Stimulated activated CD8-positive, alpha-beta memory T cell treated with anti-CD3 and anti-CD28 coated beads, Interleukin-15, amount 100 ng/mL, for 4 hours (primary cell): ENCODE data around the gene SLC27A1.
A peak's percentile ranks its signal among the peaks of the same experiment; 100 is the strongest.
"Not testable (repeated sequence)": the region's sequence is repeated elsewhere in the genome, so short reads cannot be mapped to it uniquely, and the experiment has no call there.

ENCODE experiments used
- DNase-seq, 2 donors: peaks; one replicate each; pipeline ENCODE4 v3.0.0-alpha.2; 2020; ENCODE audit warnings: low read depth in 2 of 2

The SLC27A1 gene

DNA sequence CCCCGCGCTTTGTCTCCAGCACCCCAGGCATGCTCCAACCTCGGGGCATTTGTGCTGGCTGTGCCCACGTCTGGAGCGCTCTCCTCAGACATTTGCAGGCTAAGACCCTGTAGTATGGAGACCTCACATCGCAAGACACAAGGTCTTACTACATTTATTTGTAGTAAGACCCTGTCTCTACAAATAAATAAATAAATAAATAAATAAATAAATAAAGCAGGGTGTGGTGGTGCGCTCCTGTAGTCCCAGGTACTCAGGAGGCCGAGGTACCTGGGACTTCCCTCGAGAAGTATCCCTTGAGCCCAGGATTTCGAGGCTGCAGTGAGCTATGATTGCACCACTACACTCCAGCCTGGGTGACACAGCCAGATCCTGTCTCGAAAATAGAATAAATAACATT, 14.2 kb upstream of the SLC27A1 start:
- no peak for DNase-seq

DNA sequence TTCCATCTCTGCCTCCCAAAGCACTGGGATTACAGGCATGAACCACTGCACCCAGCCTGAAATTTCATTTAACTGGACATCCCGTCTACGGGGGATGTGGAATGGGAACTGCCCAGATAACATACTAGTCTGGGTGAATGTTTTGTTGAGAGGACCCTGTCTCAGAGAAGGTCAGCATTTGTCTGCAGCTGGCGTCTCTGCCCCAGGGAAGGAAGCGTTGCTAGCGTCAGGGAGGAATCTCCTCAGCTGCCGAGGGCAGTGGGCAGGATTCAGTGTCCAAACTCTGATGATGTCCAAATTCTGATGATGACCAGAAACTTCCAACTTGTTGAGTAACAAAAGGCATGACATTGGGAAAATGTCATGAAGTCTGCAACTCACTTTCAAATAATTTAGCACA, 12.7 kb upstream of the SLC27A1 start:
- DNase-seq, result no peak

DNA sequence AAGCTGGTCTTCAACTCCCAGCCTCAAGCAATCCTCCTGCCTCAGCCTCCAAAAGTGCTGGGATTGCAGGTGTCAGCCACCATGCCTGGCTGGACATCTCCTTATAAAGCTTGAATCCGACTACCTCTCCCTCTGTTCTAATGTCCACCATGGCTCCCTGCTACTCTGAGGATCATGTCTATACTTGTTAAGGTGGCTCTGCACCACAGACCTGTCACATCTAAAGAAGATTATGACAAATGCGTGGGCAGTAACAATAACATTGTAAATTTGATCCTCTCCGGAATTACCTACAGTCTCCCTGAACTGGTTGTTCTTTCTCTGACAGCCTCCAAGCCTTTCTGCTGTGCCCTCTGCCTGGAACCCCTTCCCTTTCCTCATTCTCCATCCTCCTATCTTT, 11.4 kb upstream of the SLC27A1 start:
- no peak for DNase-seq

- no peak for DNase-seq
Measured at GRCh38 chr19:17460372-17461230, 9.7 kb upstream of the SLC27A1 start, which contains the start of gene NXNL1. Gene NXNL1, minus strand, starts transcription at chr19:17460926. Its CDS starts 57 bp downstream, at chr19:17460869.

- no peak for DNase-seq
Measured at GRCh38 chr19:17466487-17466850, 3.9 kb upstream of the SLC27A1 start.

DNA sequence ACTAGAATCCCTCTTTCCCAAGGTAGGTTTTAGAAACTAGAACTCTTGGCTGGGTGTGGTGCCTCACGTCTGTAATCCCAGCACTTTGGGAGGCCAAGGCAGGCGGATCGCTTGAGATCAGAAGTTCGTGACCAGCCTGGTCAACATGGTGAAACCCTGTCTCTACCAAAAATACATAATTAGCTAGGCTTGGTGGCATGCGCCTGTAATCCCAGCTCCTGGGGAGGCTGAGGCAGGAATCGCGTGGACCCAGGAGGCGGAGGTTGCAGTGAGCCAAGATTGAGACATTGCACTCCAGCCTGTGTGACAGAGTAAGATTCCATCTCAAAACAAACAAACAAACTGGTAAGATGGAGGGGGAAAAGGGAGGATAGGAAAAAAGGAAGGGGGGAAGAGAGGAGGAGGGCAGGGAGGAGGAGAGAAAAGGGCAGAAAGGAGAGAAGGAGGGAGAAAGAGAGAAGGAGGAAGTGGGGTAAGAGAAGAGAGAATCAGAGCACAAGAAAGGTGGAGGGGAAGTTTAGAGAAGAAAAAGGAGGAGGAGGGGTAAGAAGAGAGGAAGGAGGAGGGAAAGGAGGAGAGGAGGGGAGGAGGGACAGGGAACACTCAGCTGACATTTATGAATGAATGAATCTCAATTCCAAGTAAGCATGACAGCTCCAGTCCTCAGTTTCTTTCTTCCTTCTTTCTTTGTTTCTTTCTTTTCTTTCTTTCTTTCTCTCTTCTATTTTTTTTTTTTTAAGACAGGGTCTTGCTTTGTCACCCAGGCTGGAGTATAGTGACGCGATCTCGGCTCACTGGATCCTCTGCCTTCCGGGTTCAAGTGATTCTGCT, 2.6 kb upstream of the SLC27A1 start:
- DNase-seq, result no peak

GRCh38 chr19:17468302-17469091, 1.8 kb upstream of the SLC27A1 start:
- no peak for DNase-seq

DNA sequence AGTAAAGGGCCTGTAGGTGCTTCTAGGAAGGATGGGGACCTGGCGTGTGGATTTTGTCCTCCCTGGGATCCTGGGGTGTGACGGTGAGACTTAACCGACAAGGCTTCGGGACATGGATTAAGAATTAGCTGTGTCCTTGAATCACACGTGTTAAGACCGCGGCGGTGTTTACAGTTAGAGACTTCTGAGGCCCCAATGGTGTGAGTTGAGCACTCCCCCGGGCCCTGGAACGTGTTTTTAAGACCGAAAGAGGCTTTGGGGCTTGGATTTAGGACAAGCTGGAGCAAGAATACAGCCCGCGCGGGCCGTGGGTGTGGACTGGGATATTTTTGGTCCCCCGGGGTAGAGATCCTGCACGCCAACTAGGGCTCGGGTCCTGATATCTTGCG, 1.2 kb upstream of the SLC27A1 start:
- DNase-seq, result no peak

DNA sequence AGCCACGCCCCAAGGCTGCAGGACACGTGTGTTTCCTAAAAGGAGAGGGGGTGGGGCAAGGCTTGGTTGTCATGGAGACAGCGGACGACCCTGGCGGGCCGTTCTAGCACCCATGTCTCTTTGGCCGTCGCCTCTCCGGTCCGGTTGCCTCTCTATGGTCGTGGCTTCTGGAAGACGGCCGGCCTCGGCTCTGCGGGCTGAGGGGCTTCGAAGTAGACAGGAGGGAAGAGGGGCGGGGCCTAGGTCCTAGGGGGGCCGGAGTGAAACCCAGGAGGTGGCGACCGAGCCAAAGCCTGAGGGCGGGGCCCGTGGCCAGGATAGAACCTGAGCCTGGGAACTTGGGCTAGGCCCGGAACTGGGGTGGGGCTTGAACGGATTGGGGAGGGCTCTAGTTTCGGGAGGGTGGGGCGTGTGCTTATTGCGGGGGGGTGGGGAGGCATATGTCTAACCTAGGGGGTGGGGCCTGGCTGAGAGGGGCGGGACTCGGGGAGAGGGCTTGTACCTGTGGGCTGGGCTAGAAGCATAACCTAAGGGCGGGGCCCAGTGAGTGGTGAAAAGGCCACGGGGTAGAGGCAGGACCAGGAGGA, 750 bp upstream of the SLC27A1 start:
- peak; percentile 84 to 87 for DNase-seq

GRCh38 chr19:17471410-17472125, 1.2 kb downstream of the SLC27A1 start:
- no peak for DNase-seq

DNA sequence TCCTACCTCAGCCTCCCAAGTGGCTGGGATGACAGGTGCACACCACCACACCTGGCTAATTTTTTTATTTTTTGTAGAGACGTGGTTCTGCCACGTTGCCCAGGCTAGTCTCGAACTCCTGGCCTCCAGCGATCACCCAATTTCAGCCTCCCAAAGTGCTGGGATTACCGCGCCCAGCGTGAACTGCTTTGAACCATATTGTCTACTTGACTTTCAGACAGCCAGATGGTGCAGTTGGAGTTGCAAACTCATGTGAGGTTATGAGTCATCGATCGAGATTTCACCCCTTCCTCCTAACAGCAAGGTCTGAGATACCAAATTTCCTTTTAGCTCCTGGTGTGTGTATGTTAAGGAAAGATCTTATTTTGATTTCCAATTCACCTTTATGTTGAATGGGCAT, 2.7 kb downstream of the SLC27A1 start:
- no peak for DNase-seq

GRCh38 chr19:17475011-17475540, 4.8 kb downstream of the SLC27A1 start:
- DNase-seq, result not testable (repeated sequence)

- no peak for DNase-seq
Measured at GRCh38 chr19:17475541-17476115, 5.3 kb downstream of the SLC27A1 start.

GRCh38 chr19:17479325-17479791, 9.0 kb downstream of the SLC27A1 start:
- no peak for DNase-seq

DNA sequence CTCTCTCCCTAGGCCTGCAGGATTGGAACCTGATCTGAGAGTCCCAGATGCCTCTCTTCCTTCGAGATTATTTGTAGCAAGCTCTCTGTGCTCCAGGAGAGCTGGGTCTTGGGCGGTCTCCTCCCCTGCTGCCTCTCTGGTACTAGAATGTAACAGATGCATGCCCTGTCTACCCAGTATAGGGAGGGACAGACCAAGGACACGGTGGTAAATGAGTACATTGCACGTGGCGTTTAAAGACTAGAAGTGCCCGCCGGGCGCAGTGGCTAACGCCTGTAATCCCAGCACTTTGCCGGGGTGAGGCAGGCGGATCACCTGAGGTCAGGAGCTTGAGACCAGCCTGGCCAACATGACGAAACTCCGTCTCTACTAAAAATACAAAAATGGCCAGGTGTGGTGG, 11.7 kb downstream of the SLC27A1 start:
- DNase-seq, result no peak

DNA sequence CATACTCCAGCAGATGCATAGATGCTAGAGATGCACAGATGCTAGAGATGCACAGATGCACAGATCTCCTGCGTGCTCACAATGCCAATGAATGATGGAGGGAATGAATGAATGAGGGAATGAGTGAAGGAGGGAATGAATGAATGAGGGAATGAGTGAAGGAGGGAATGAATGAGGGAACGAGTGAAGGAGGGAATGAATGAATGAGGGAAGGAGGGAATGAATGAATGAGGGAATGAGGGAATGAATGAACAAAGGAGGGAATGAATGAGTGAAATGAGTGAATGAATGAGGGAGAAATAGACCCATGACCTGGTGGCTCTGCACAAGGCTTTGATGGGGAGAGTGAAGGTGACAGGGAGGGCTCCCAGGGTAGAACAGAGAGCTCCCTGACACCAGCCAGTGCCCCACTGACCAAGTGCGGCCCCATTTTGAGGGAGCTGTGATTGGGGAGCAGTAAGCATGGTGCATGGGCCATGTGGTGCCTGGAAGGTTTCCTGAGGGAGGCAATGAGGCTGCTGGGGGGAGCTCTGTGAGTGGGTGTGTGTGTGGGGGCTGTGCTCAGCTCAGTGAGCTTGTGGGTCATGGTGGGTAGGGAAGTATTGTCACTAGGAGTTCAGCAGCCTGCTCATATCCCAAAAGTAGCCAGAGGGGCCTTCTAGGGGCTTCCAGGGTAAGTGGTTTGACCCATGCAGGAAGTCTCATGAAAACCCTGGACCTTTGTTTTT, 12.7 kb downstream of the SLC27A1 start:
- DNase-seq, result no peak

DNA sequence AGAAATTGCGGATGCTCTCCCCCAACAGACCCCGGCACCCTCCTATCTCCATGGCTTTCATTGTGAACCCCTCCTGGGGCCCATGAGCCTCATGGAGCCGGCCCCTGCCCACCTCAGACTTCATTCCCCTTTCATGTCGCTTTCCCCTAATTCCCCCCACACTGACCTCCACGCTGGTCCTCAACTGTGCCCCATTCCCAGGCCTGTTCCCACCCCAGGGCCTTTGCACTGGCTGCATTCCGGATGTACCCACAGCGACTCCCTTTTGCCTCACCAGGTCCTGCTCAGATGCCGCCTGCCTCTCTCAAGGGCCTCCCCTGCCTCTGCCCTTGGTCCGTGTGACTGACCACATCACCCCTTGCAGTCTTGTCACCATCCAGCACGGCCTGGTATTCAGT, 13.3 kb downstream of the SLC27A1 start:
- DNase-seq, result no peak

DNA sequence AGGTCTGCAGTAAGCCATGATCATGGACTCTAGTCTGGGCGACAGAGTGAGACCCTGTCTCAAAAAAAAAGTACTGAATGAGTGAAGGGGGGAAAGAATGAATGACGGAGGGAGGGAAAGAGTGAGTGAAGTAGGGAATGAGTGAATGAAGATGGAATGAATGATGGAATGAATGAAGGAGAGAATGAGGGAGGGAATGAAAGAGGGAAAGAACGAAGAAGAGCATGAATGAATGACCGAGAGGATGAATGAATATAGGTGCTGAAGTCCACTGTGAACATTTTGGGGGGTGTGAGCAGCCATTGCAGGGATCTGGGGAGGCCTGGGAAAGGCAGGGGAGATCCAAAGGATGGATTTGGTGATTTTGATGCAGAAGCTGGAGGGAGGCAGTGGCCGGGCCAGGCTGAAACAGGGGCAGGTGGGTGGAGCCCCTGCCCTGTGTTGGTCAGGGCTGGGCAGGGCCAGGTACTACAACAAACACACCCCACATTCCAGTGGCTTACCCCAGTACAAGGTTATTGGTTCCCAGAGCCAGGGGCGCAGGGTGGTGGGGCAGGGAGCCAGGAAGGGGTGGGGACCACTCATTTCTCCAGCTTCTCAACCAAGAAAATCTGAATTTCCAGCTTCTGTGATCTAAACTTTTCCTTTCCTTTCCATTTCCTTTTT, 14.3 kb downstream of the SLC27A1 start:
- DNase-seq, result no peak
